GM12892 (cell line): Measurements from ENCODE around the gene CTR9.

ENCODE experiments used
- POLR2A ChIP-seq: IDR thresholded peaks from 2 replicates; pipeline ENCODE4 v1.6.1; 2011; ENCODE audit warnings: low read depth, low read length, control low read depth
- POLR2AphosphoS5 ChIP-seq: IDR thresholded peaks from 2 replicates; pipeline ENCODE4 v1.6.1; 2011; ENCODE audit warnings: low read depth, low read length, control low read depth

- TF ChIP-seq POLR2A, result no peak
- TF ChIP-seq POLR2AphosphoS5, result no peak
Measured at GRCh38 chr11:10719616-10720015, 31.4 kb upstream of the CTR9 start.
